Activated CD4-positive, alpha-beta T cell treated with anti-CD3 and anti-CD28 coated beads for 1 hour (primary cell): ENCODE data around the gene SEMA3C.

Source experiments
- DNase-seq: peaks from one replicate; pipeline ENCODE4 v3.0.0-alpha.2; 2020

The SEMA3C gene

DNA sequence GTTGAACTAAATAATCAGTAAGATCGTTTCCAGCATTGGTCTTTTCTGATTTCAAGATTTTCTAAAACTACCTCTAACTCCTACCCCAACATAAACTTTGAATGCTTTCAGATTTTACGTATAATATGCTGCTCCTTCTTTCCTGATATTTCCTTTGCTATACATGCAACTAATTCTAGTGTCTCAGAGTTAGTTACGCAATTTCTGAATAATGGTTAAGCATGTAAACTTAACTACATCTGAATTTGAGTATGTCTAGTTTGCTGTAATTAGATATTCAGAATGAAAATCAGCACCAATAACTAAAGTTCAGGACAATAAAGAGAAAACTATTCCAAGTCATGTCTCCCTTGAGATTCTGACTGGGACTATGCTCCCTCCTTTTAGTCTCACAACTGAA, 71.0 kb downstream of the SEMA3C start:
- no peak for DNase-seq

DNA sequence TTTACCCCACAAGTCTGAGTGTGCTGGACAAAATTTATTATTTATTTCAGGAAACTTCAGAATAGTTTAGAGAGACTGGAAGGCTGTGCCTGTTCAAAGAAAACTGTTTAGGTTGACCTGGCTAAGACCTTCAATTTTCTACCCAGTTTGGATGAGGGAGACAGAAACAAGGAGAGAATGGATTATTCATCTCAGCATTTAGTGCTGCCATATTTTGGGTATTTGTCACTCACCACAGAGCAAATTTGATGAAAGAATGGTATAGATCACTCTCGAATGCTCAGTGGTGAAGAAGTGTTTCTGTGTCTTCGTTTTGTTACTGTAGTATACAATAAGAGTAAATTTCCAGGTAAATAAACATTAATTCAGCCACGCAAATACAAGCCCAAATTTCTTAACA, 71.8 kb downstream of the SEMA3C start:
- DNase-seq = no peak

DNA sequence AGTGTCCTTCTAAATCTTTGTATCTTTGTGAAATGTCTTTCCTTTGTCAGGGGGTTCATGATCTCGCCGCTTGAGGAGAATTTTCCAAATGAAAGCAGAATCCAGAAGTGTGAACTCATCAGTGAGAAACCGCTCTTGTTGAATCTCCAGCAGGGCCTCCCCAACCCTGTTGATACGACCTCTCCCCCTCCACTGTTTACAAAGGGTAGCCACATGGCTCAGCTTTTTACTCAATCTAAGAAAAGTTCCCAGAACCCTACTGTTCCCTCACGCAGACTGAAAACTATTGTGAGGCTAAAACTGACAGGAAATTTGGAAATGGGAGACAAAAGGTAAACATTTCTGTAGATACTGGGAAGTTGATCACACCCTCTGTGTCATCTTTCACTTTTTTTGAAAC, 73.9 kb downstream of the SEMA3C start:
- DNase-seq = no peak

DNA sequence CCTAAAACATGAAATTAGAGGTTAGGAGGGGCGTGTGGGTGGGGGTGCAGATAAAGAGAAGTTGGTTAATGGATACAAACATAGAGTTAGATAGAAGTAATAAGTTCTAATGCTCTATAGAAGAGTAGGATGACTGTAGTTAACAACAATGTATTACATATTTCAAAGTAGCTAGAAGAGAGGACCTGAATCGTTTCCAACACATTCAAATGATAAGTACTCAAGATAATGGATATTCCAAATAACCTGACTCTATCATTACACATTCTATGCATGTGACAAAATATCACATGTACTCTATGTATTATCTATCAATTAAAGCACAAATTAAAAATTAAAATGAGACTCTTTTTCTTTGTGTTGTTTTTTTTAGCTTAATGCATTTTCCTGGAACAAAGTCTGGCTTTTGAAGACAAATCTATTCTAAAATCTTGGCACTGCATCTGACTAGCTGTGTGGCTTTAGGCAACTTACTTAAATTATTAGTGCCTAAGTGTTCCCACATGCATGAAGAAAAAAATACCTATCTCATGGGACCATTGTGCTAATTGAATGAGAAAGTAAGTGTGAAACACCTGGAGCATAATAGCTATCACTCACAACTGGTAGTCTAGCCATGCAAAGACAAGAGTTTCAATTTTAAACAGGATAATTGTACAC, 75.7 kb downstream of the SEMA3C start:
- DNase-seq = no peak

DNA sequence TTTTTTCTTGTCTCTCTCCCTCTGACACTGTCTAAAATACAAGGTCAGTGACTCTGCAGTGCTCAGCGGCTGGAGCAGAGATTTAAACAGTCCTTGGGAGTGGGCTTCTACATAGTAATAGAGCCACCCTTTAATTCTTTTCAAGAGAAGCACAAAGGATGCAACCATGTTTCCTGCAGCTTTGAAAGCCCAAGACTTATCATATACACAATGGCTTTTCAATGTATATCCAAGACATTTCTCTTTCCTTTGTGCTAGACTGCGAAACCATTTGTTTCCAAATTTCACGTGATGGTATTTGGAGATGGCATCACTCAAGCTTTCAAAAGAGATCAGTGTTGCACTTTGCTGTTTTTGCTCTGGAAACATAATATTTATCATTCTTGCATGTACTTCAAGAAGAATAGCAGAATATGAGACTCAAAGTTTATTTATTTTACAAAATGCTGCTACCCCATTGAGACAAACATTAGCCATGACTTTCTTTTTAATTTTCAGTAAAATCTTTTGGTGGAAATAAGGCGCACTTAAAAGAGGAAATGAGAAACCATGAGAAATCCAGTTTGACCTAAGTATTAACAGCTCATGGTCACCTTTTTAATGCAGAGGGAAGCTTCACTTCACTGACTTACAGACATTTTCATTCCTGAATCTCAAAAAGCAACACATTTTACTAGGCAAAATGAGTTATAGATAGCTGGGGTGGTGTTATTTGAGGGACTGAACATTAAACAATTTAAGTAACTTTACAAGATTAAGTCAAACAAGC, 76.6 kb downstream of the SEMA3C start:
- no peak for DNase-seq

DNA sequence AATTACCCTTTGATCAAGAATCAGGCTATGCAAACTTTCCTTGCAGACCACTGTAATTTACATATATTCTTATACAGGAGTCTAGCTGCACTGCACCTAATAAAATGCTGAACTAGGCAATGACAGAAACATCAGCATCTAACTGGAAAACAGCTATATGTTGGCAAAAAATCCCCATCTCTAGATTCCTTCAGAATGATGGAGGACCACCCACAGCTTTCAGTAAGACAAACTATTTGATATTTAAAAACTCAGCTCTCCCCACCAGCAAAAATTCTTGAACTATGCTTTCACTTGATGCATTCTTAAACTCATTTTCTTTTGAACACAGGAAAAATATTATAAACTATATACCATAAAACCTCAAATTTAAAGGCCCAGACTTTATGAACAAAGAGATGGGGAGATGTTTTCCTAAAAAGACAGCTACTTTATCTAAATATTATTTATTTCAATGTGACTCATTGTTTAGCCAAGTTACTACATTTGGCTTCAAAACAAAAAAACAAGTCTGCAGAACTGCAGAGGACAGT, 77.4 kb downstream of the SEMA3C start:
- DNase-seq = no peak

DNA sequence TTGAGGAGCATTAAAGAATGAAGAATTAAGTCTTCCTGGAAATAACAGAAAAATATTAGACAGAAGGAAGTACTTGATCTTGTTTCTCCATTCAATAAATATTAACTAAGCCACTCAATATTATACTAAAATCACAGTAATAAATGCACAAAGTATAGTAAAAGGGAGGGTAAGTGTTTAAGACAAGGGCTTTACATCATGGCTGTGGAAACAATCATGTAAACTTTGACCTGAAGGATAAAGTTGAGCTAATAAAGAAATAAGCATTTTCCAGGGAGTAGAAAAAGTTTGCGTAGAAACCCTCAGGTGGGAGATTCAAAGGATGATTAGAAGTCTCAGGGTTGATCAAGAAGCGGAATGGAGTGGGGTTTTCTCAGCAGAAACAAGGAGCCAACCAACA, 78.2 kb downstream of the SEMA3C start:
- DNase-seq = no peak

DNA sequence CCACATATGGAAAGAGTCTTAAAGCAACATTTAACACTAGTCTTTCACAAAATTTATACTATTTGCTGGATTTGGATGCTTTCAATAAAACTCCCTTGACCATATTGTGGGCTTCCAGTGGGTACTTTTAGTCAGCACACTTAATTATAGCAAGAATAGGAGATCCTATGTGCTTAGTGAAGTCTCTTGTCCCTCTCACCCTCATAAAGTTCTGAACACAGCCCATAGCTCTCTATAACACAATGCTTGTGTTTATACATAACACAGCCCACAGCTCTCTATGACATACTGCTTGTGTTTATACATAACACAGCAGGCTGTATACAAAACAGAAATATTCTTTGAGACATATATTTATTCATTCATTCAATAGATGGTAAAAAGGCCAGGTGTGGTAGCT, 79.0 kb downstream of the SEMA3C start:
- no peak for DNase-seq

DNA sequence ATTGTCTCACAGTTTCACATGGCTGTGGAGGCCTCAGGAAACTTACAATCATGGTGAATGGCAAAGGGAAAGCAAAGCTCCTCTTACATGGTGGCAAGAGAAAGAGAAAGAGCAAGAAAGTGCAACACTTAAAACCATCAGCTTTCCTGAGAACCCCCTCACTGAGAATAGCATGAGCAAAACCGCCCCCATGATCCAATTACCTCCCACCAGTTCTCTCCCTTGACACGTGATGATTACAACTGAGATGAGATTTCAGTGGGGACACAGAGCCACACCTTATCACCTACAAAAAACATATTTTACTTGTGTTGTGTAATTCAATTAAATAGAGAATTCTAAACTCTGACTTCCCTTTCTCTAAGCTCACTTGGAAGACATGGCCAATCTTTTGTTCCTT, 80.2 kb downstream of the SEMA3C start:
- no peak for DNase-seq

DNA sequence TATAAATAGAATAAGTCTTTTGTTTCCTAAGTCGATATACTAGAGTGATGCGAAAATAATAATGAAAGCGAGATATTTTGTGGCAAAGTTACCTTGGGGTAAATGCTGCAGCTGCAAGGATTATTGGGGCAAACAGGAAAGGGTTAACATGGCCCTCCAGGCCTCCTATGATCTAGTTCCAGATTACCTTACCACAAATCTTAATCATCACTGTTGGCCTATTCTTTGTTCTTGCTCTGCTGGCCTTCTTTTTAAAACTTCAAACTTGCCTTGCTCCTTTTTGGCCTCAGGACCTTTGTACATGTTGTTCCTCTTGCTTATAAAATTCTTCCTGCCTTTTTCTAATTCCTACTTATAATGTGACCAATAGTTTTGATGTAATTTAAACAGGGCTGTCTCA, 81.5 kb downstream of the SEMA3C start:
- no peak for DNase-seq

DNA sequence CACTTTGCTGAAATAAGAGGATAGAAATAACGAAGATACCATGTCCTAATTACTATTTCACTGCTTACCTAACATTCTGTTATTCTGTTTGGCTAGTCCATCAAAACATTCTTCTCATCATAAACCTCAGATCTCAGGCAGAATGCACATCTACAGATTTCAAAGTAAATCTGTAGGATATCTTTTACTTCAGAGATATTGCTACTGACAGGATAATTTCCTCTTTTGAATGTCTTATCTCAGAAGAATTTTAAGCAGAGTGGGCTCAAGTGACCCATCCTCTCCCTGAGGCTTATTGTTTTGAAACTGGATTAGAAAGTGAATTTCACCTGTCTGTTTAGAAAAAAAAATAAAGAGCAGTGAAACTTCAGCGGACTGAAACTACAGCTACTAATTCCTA, 83.6 kb downstream of the SEMA3C start:
- DNase-seq = no peak

DNA sequence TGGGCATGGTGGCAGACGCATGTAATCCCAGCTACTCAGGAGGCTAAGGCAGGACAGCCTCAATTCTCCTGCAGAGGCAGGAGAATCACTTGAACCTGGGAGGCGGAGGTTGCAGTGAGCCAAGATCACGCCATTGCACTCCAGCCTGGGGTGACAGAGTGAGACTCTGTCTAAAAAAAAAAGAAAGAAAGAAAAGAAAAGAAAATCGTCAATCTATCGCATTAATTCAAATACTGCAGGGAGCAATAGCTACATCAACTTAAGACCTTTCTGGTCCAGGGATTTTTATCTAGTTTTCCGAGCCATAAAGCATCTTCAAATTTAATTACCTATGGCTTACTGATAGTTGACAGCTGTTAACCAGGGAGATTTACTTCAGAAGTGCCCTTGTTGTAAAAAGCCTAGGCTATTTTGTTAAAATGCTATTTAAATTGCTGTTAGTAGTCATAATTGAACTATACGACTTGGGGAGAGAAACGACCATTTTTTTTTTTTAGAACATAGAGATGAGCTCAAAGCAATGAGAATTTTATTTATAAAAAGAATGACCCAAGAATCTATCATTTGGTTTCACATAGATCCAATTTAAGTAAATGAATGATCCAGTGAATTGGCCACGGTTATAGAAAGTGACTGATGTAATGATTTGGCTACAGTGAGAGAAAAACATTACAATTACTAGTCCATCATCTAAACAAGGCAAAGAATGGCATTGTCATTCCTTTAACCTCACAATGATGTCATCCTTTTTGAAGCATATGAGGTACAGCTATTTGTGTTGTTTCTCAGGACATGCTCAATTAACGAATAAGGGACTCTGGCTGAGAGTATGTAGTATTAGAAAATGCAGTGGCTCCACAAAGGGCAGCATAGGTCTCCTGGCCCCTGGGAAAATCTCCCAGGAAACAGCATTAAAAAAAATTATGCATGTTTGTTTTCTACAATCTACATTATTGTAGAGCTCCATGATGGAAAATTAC, 85.3 kb downstream of the SEMA3C start:
- DNase-seq = no peak

DNA sequence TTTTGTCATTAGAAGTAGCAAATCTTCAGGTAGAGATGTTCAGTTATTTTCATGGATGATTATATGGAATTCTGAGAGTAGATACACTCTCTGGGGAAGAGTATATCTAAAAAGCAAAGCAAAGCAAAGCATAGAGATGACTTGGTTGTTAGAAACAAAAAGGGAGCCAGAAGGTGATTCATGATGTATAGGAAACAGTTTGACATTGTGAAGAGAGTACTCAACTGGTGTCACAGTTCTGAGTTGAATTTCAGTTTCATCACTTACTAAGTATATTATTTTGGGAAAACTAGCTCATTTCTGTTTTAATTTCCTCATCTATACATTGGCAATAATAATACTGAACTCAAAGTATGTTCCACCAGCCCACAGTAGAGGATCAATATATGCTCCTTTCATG, 86.8 kb downstream of the SEMA3C start:
- no peak for DNase-seq

DNA sequence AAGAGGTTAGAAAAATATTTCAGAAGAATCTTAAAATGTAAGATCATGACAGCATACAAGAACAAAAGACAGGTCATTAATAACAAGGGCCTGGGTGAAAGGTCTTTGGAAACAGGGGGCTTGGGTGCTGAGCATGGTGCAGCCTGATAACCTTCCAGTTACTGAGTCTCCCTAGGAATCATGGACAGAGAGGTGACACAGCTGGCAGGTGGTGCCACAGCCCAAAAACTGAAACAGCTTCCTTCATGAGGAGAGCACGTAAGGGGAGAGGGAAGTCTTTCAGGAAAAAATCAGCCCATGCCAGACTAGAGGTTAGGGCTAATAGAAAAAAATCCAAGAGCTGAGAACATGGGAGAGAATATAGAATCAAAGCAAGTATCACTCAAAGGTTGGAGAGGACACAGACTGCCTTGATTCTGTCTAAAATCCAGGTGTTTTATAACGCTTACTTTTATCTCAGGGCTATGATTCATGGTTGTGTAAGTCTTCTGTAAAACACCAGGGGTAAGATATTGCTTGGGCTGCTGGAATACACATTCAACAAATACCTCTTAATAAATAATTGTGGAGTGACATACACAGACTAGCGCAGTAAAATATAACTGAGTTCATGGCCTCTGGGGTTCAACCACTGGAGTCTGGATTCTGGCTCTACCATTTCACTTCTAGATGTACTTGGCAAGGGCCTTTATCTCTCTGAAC, 88.1 kb downstream of the SEMA3C start:
- DNase-seq = no peak

DNA sequence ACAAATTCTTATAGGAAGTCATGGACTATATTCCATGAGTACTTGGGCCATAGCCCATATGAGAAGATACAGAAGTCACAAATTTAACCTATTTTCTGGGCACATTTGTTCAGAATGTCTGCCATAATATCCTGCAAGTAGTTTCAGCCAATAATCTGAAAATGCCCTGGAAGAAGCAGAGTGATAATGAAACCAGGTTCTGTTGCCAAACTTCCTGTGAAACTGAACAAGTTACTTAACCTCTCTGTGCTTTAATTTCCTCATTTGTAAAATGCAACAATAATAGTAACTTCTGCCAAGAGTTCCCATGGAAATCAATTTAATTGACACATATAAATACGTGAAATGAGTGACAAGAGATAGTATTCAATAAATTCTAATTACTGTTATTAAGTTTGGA, 88.8 kb downstream of the SEMA3C start:
- DNase-seq = no peak

DNA sequence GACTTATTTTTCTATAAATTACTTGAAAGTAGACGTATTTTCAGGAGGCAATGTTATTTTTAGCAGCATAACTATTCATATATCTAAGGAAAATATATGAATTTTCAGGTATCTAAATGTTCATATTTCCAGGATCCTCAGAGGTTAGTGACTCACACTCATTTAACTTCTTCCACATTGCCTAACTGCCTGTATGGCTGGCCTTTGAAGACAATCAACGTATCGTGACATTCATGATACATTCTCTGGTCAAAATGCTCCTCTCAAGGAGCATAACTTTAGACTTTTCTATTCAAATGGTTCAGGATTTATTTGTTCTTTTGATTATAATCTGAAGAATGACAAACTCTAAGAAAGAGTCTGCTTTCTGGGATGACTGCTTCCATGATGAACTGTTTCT, 89.3 kb downstream of the SEMA3C start:
- DNase-seq = no peak

DNA sequence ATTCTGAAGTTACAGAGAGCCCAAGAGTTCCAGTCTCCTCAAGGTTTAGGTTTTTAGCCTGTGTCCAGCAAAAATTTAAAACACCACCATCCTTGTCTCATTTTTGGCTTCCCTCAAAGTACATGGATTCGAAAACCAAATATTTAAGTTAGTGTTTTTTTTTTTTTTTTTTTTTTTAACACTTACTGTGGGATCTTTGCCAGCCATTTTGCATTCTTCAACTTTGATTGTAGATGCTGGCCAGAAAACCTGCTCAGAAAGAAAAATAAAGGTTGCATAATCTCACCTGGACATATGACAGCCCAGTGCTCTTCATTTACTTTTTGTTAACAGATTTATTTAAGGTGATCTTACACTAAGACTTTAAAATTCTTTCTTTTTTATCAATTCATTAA, 91.6 kb downstream of the SEMA3C start:
- no peak for DNase-seq

DNA sequence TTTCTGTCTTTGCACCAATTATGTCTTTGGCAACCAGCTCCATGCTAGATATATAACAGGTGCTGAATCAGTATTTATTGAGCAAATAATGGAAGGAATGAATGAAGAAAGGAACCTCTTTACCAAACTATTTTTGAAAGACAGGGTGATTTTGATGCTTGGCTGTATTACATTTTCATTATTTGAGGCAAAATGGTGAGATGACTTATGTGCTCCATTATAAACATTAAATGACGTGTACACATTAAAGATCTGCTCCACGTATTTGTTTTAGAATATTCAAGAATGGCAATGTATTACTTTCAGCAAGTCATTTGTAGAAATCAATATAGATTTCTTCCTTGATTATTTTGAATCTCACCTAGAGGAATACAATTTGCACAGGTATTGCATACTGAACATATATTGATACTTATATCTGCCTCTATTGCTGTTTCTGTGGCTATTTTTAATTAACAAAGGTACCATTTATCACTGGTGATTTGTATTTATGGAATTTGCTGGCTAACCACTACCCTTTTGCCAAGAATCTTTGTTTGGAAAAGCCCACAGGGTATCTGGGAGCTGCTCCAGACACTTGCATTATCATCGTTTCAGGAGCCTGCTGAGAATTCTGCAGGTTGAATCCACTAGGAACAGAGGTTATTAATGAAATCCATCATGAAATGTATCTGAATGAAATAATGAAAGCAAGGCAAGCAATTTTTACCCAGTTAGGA, 92.2 kb downstream of the SEMA3C start:
- no peak for DNase-seq

DNA sequence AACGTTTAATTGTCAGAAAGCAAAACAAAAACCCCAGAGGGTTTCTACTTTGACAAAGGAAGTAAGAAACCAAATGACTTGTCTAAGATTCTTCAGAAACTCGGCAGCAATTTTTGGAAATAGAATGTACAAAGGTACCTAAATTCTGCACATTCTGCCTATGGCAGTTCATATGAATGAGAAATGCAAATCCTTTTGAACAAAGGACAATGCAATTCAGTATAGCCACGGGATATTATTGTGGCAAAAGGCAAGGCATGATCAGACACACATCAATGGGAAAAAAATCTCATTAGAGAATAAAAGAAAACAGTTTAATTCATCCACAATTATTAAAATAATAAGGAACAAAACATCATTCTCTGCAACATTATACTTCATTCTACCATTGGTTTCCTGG, 93.4 kb downstream of the SEMA3C start:
- DNase-seq = no peak

DNA sequence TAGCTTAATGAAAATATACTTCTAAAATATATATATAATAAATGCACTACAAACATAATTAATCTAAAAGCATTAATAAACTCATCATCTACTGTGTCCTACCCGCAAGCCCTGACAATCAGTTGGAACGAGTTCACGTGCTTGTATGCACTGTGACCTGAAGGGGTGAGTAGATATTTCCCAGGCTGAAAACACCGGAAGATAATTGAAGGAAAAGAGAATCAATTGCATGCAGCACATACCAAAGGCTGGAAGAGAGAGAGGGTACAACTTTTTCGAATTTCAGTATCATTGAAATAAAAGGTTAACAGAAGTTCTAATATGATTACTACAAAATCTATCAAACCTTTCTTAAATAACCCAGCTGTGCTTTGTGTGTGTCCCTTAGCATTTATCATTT, 94.6 kb downstream of the SEMA3C start:
- no peak for DNase-seq

DNA sequence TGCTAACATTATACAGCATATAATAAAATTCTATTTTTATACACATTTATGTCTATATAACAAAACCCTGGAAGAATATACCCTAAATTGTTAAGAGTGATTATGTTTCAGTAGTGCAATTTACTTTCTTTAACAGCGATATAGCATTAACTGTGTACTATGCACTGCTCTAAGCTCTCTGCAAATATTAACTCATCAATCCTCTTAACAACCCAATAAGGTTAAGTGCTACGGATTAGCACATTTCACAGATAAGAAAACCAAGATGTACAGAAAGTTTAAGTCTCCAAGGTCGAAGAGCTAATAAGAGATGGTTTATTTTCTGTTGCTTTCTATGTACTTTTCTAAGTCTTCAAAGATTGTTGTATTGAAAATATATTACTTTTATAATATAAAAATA, 95.8 kb downstream of the SEMA3C start:
- no peak for DNase-seq

DNA sequence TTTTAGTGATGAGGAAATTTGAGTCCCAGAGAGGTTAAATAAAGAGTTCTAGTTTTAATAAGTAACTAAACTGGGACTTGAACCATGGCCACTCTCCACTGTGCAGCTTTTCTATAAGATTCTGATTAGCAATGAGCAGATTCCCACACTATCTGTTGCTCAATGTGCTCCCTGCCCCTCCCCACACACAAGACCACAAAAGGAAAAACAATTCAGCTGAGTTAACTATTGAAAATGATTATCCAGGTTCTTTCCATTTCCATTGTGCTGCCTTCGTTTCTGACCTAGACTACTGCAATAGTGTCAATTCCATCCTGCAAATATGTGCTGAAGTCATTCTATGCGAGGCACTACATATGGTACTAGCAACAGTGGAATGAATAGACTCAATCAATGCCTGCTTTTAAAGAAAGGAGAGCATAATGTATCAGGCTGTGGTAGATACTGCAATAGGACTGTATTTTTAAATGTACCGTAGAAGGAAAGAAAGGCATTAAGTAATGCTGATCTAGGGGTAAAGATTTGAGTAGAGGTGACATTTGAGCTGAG, 97.0 kb downstream of the SEMA3C start:
- DNase-seq = no peak
